ENCODE measurements around the gene HS3ST1. TPM values are rescaled to one million over a fixed set of nuclear protein-coding genes. Genes with fewer than 3 reads are reported as not detected.

HS3ST1 gene
- total RNA-seq, result 2.9 and 4.9 TPM in 2 replicates

DNA sequence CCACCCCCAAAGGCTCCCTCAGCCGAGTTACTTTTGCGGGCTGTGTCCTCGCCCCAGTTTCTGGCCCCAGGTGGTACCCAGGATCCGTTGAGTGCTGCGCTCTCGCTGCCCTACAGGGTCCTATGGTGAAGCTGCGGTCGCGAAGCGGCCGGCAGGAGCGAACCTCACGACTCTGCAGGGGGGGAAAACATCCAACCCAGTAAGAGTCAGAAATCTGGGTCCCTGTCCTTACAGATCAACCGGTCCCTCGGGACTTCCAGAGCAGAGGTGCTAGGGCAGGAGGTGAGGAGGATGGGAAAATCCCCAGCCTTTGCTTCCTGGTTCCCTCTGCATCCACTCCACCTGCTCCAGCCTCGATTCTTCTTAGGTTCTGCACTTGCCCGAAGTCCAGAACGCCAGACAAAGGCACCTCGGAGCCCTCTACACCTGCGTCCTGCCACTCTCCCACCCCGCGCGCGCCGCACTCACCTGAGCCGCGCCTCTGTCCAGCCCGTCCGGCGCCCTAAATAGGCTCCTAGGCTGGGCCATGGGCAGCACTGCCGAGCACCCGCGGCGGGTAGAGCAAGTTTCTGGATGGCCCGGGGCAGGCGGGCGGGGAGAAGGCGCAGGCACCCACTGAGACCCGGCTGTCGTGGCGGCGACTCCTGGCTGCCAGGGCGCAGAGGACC, at the start of gene HS3ST1:
Gene HS3ST1 (minus strand): TSS at position 664 of the 668 bp plus-strand sequence. CDS start 28,889 bp downstream, outside the sequence.

Small RNA genes lying within 50 kb of the gene (small RNA-seq; reads per million reads assigned to genes)
- gene MIR572, result not detected
- gene RNA5SP156, result not detected

Data from thoracic aorta endothelial cell (primary cell).